ENCODE measurements around the gene SIPA1L3. TPM values are rescaled to one million over a fixed set of nuclear protein-coding genes. Genes with fewer than 3 reads are reported as not detected.

SIPA1L3 gene
- total and polyA plus RNA-seq, 2 of the 13 experiments (the other 11 are each of a cell fraction or from before 2014, with no cell fraction given): 5.5 to 7.7 TPM

DNA sequence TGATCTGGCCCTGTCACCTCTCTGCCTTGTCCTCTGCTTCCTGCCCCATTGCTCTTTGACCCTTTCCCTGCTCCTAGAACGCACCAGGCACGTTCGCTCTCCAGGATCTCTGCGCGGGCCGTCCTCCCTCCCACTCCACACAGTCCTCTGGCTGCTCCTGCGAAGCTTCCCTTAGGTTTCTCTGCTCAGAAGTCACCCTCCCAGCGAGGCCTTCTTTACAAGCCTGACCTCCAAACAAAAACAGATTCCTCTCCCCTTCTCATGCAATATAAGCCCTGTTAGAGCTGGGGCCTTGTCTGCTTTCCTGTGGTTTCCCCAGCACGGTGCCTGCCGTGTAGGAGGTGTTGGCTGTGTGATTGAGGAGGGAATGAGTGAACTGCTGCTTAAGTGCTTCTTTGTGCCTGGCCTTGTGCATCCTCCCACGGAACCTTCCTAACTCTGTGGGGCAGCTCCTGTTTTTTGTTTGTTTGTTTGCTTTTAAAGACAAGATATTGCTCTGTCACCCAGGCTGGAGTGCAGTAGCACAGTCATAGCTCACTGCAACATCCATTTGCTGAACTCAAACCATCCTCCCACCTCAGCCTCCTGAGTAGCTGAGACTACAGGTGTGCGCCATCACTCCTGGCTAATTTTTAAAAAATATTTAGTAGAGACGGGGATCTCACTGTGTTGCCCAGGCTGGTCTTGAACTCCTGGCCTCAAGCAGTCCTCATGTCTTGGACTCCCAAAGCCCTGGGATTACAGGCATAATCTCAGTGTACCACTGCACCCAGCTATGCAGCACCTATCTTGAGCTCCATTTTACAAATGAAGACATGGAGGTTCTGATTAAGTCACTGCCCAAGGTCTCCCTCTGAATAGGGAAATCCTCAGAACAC is 82.0 kb downstream of the SIPA1L3 start (continued):
- TF ChIP-seq CSRNP2 (CRISPR knock-in tag; conservative IDR thresholded peaks at IDR 0.05; ENCODE audit: low read depth) (no peak), TMF1 (CRISPR knock-in tag; IDR thresholded peaks at IDR 0.05; ENCODE audit: low read depth) (no peak), ATRX (CRISPR knock-in tag; IDR thresholded peaks at IDR 0.05; ENCODE audit: borderline replicate concordance) (no peak), ELF4 (CRISPR knock-in tag; IDR thresholded peaks at IDR 0.05; ENCODE audit: borderline replicate concordance) (no peak), MXD3 (CRISPR knock-in tag; IDR thresholded peaks at IDR 0.05) (no peak), NFIC (IDR thresholded peaks at IDR 0.05; ENCODE audit: low read length) (no peak), ZNF605 (CRISPR knock-in tag; IDR thresholded peaks at IDR 0.05) (no peak), RXRB (CRISPR knock-in tag; IDR thresholded peaks at IDR 0.05; ENCODE audit: borderline replicate concordance) (peak; percentile 62), FOXO1 (CRISPR knock-in tag; IDR thresholded peaks at IDR 0.05) (no peak)
- TF ChIP-seq, protein P1, sequence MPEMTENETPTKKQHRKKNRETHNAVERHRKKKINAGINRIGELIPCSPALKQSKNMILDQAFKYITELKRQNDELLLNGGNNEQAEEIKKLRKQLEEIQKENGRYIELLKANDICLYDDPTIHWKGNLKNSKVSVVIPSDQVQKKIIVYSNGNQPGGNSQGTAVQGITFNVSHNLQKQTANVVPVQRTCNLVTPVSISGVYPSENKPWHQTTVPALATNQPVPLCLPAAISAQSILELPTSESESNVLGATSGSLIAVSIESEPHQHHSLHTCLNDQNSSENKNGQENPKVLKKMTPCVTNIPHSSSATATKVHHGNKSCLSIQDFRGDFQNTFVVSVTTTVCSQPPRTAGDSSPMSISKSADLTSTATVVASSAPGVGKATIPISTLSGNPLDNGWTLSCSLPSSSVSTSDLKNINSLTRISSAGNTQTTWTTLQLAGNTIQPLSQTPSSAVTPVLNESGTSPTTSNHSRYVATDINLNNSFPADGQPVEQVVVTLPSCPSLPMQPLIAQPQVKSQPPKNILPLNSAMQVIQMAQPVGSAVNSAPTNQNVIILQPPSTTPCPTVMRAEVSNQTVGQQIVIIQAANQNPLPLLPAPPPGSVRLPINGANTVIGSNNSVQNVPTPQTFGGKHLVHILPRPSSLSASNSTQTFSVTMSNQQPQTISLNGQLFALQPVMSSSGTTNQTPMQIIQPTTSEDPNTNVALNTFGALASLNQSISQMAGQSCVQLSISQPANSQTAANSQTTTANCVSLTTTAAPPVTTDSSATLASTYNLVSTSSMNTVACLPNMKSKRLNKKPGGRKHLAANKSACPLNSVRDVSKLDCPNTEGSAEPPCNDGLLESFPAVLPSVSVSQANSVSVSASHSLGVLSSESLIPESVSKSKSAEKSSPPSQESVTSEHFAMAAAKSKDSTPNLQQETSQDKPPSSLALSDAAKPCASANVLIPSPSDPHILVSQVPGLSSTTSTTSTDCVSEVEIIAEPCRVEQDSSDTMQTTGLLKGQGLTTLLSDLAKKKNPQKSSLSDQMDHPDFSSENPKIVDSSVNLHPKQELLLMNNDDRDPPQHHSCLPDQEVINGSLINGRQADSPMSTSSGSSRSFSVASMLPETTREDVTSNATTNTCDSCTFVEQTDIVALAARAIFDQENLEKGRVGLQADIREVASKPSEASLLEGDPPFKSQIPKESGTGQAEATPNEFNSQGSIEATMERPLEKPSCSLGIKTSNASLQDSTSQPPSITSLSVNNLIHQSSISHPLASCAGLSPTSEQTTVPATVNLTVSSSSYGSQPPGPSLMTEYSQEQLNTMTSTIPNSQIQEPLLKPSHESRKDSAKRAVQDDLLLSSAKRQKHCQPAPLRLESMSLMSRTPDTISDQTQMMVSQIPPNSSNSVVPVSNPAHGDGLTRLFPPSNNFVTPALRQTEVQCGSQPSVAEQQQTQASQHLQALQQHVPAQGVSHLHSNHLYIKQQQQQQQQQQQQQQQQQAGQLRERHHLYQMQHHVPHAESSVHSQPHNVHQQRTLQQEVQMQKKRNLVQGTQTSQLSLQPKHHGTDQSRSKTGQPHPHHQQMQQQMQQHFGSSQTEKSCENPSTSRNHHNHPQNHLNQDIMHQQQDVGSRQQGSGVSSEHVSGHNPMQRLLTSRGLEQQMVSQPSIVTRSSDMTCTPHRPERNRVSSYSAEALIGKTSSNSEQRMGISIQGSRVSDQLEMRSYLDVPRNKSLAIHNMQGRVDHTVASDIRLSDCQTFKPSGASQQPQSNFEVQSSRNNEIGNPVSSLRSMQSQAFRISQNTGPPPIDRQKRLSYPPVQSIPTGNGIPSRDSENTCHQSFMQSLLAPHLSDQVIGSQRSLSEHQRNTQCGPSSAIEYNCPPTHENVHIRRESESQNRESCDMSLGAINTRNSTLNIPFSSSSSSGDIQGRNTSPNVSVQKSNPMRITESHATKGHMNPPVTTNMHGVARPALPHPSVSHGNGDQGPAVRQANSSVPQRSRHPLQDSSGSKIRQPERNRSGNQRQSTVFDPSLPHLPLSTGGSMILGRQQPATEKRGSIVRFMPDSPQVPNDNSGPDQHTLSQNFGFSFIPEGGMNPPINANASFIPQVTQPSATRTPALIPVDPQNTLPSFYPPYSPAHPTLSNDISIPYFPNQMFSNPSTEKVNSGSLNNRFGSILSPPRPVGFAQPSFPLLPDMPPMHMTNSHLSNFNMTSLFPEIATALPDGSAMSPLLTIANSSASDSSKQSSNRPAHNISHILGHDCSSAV (CRISPR knock-in tag; IDR thresholded peaks at IDR 0.05; ENCODE audit: borderline replicate concordance): no peak
- TF ChIP-seq, protein P2, sequence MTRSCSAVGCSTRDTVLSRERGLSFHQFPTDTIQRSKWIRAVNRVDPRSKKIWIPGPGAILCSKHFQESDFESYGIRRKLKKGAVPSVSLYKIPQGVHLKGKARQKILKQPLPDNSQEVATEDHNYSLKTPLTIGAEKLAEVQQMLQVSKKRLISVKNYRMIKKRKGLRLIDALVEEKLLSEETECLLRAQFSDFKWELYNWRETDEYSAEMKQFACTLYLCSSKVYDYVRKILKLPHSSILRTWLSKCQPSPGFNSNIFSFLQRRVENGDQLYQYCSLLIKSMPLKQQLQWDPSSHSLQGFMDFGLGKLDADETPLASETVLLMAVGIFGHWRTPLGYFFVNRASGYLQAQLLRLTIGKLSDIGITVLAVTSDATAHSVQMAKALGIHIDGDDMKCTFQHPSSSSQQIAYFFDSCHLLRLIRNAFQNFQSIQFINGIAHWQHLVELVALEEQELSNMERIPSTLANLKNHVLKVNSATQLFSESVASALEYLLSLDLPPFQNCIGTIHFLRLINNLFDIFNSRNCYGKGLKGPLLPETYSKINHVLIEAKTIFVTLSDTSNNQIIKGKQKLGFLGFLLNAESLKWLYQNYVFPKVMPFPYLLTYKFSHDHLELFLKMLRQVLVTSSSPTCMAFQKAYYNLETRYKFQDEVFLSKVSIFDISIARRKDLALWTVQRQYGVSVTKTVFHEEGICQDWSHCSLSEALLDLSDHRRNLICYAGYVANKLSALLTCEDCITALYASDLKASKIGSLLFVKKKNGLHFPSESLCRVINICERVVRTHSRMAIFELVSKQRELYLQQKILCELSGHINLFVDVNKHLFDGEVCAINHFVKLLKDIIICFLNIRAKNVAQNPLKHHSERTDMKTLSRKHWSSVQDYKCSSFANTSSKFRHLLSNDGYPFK (CRISPR knock-in tag; IDR thresholded peaks at IDR 0.05; ENCODE audit: borderline replicate concordance): no peak
- TF ChIP-seq, protein P3, sequence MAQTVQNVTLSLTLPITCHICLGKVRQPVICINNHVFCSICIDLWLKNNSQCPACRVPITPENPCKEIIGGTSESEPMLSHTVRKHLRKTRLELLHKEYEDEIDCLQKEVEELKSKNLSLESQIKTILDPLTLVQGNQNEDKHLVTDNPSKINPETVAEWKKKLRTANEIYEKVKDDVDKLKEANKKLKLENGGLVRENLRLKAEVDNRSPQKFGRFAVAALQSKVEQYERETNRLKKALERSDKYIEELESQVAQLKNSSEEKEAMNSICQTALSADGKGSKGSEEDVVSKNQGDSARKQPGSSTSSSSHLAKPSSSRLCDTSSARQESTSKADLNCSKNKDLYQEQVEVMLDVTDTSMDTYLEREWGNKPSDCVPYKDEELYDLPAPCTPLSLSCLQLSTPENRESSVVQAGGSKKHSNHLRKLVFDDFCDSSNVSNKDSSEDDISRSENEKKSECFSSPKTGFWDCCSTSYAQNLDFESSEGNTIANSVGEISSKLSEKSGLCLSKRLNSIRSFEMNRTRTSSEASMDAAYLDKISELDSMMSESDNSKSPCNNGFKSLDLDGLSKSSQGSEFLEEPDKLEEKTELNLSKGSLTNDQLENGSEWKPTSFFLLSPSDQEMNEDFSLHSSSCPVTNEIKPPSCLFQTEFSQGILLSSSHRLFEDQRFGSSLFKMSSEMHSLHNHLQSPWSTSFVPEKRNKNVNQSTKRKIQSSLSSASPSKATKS (CRISPR knock-in tag; IDR thresholded peaks at IDR 0.05): no peak
